Measurements from ENCODE around the gene TUBGCP3. TPM values are rescaled to one million over a fixed set of nuclear protein-coding genes. Genes with fewer than 3 reads are reported as not detected.

Gene TUBGCP3
- polyA plus RNA-seq, 1 donor from 2014 or later: 20.3 TPM

DNA sequence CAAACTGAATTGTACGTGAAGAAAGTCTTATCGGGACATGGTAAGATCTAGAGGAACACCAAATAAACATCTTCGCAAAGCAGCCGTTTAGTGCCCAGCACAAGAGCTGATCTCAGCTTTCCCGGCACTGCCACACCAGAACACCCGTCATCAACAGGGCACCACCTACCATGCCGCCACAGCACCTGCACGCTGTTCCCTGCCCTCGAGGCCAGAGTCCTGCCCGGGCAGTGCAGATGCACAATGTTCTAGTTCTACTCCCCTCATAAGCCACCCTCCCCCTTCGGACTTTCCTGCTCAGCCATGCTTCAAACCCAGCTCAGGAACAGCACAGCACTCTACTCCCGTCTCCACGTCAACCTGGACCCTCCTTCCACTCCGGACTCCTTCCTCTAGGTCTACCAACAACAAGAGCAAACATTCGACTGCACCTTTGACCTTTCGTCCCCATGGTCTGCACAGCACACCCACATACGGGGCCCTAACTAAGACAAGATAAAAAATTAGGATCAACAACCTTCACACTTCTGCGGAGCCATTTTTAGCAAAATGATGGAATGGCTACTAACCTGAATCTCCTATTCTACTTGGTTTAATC lies 25.1 kb downstream of the TUBGCP3 start:
- Histone ChIP-seq H3K27ac (ENCODE audit: low read length) (no peak overlapping the region), H3K4me2 (ENCODE audit: low read length) (no peak overlapping the region), H3F3A (ENCODE audit: insufficient read depth, low read length, poor library complexity, severe bottlenecking) (no peaks in the 10 kb centered on the region), H3K36me3 (ENCODE audit: insufficient read depth, low read length) (no peaks in the 10 kb centered on the region), H3K27me3 (ENCODE audit: insufficient read depth, low read depth, low read length) (no peaks in the 10 kb centered on the region), H2AFZ (ENCODE audit: low read depth, low read length) (no peak overlapping the region), H3K9me3 (ENCODE audit: low read length) (no peaks in the 10 kb centered on the region), H3K9me2 (ENCODE audit: insufficient read depth, low read length) (no peaks in the 10 kb centered on the region), H3K9ac (ENCODE audit: low read length) (no peak overlapping the region), H3K79me2 (replicated peaks; ENCODE audit: insufficient read depth, low read length) (no peaks in the 10 kb centered on the region), H3K4me3 (ENCODE audit: low read length) (no peak overlapping the region), H4K20me1 (ENCODE audit: insufficient read depth) (no peaks in the 10 kb centered on the region)
- TF ChIP-seq, protein P1, sequence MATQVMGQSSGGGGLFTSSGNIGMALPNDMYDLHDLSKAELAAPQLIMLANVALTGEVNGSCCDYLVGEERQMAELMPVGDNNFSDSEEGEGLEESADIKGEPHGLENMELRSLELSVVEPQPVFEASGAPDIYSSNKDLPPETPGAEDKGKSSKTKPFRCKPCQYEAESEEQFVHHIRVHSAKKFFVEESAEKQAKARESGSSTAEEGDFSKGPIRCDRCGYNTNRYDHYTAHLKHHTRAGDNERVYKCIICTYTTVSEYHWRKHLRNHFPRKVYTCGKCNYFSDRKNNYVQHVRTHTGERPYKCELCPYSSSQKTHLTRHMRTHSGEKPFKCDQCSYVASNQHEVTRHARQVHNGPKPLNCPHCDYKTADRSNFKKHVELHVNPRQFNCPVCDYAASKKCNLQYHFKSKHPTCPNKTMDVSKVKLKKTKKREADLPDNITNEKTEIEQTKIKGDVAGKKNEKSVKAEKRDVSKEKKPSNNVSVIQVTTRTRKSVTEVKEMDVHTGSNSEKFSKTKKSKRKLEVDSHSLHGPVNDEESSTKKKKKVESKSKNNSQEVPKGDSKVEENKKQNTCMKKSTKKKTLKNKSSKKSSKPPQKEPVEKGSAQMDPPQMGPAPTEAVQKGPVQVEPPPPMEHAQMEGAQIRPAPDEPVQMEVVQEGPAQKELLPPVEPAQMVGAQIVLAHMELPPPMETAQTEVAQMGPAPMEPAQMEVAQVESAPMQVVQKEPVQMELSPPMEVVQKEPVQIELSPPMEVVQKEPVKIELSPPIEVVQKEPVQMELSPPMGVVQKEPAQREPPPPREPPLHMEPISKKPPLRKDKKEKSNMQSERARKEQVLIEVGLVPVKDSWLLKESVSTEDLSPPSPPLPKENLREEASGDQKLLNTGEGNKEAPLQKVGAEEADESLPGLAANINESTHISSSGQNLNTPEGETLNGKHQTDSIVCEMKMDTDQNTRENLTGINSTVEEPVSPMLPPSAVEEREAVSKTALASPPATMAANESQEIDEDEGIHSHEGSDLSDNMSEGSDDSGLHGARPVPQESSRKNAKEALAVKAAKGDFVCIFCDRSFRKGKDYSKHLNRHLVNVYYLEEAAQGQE (IDR thresholded peaks at IDR 0.05; ENCODE audit: borderline replicate concordance): no peak
- TF ChIP-seq POLR2AphosphoS5 (IDR thresholded peaks at IDR 0.05) (no peak), SMC3 (conservative IDR thresholded peaks at IDR 0.05; ENCODE audit: poor library complexity) (no peak), TAF1 (IDR thresholded peaks at IDR 0.05; ENCODE audit: low read depth) (no peak), MXI1 (conservative IDR thresholded peaks at IDR 0.05; ENCODE audit: poor library complexity, severe bottlenecking) (no peak), EP300 (conservative IDR thresholded peaks at IDR 0.05; ENCODE audit: poor library complexity, severe bottlenecking) (no peak), RAD21 (conservative IDR thresholded peaks at IDR 0.05) (no peak)
- TF ChIP-seq, protein P2, sequence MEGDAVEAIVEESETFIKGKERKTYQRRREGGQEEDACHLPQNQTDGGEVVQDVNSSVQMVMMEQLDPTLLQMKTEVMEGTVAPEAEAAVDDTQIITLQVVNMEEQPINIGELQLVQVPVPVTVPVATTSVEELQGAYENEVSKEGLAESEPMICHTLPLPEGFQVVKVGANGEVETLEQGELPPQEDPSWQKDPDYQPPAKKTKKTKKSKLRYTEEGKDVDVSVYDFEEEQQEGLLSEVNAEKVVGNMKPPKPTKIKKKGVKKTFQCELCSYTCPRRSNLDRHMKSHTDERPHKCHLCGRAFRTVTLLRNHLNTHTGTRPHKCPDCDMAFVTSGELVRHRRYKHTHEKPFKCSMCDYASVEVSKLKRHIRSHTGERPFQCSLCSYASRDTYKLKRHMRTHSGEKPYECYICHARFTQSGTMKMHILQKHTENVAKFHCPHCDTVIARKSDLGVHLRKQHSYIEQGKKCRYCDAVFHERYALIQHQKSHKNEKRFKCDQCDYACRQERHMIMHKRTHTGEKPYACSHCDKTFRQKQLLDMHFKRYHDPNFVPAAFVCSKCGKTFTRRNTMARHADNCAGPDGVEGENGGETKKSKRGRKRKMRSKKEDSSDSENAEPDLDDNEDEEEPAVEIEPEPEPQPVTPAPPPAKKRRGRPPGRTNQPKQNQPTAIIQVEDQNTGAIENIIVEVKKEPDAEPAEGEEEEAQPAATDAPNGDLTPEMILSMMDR (IDR thresholded peaks at IDR 0.05; ENCODE audit: poor library complexity, severe bottlenecking): no peak

DNA sequence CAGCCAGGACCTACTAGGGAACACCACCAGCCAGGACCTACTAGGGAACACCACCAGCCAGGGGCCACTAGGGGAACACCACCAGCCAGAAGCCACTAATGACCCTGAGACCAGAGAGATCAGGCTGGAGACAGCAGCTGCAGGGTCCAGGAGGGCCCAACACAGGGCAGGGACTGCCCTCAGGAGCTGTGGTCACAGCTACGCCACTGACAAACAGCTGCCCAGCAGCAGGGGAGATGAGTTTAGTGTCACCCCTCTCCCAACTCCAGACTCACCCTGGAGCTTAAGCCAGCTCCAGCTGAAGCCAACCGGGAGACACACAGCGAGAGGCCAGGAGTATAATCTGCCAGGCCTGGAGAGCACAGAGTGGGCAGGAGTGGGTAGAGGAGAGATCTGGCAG lies 25.7 kb downstream of the TUBGCP3 start:
- Histone ChIP-seq H3K4me2 (ENCODE audit: low read length) (no peak overlapping the region), H3K79me2 (replicated peaks; ENCODE audit: insufficient read depth, low read length) (no peaks in the 10 kb centered on the region), H3K27ac (ENCODE audit: low read length) (no peak overlapping the region), H3K9me3 (ENCODE audit: low read length) (no peaks in the 10 kb centered on the region), H2AFZ (ENCODE audit: low read depth, low read length) (no peak overlapping the region), H3K36me3 (ENCODE audit: insufficient read depth, low read length) (no peaks in the 10 kb centered on the region), H3K9ac (ENCODE audit: low read length) (no peak overlapping the region), H3K9me2 (ENCODE audit: insufficient read depth, low read length) (no peaks in the 10 kb centered on the region), H4K20me1 (ENCODE audit: insufficient read depth) (no peaks in the 10 kb centered on the region), H3F3A (ENCODE audit: insufficient read depth, low read length, poor library complexity, severe bottlenecking) (no peaks in the 10 kb centered on the region), H3K4me3 (ENCODE audit: low read length) (no peak overlapping the region), H3K27me3 (ENCODE audit: insufficient read depth, low read depth, low read length) (no peaks in the 10 kb centered on the region)
- no peak for TF ChIP-seq SMC3 (conservative IDR thresholded peaks at IDR 0.05; ENCODE audit: poor library complexity)
- TF ChIP-seq EZH2 (IDR thresholded peaks at IDR 0.05; ENCODE audit: borderline replicate concordance, insufficient read depth, low read length, poor library complexity, severe bottlenecking): no peak
- TF ChIP-seq EP300 (conservative IDR thresholded peaks at IDR 0.05; ENCODE audit: poor library complexity, severe bottlenecking): no peak
- no peak for TF ChIP-seq MXI1 (conservative IDR thresholded peaks at IDR 0.05; ENCODE audit: poor library complexity, severe bottlenecking)
- TF ChIP-seq TAF1 (IDR thresholded peaks at IDR 0.05; ENCODE audit: low read depth): no peak
- TF ChIP-seq, protein P2 (IDR thresholded peaks at IDR 0.05; ENCODE audit: poor library complexity, severe bottlenecking): no peak
- TF ChIP-seq, protein P1 (IDR thresholded peaks at IDR 0.05; ENCODE audit: borderline replicate concordance): no peak
- no peak for TF ChIP-seq RAD21 (conservative IDR thresholded peaks at IDR 0.05)
